Skin of body (tissue), 2 donors: ENCODE measurements around the gene DCUN1D1. TPM values are rescaled to one million over a fixed set of nuclear protein-coding genes. Genes with fewer than 3 reads are reported as not detected.
"Not testable (repeated sequence)": the region's sequence is repeated elsewhere in the genome, so short reads cannot be mapped to it uniquely, and the experiment has no call there.

Experiments
- DNase-seq: peaks from one replicate; lab custom pipeline; 2025; lab: John Stamatoyannopoulos, UW
- total RNA-seq: library from RNA; depleted of rRNA; stranded (reverse); fragments of >200 nt; gene quantifications from one replicate; pipeline ENCODE4 v1.2.3, GENCODE V29; 2014

The DCUN1D1 gene
- 36.6 TPM for total RNA-seq

DNA sequence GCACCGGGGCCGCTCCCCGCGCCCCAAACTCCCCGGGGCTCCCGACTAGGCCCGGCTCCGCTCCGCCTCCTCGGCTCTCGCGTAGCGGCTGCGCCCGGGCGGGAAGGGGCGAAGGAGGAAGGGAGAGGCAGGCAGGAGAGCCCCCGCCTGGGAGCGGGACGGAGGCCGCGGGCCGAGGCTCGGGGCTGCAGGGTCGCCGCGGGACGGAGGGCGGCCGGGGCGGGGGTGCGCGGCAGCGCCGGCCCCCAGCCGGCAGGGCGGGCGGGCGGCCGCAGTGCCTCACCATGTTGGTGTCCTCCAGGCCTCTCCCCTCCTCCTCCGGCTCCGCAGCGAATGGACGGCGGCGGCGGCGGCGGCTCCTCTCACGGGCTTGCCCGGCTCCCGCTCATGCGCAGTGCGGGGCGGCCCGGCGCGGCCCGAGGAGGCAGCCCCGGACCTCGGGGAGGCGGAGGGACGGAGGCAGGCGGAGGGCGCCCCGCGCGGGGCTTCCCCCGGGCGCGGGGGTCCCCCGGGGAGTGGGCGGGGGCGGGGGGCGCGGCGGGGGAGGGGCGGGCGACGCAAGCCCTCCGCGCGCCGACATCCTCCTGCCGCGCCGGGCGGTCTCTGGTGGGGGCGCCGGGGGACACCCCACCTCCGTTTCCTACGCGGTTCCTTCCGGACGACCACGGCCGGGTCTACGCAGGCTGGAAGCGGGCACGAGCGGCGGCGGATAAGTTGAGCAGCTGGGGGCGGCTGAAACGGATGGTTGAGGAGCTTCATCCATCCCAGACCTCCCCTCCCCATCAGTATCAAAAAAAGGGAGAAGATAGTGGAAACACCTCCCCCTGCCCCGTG, at the start of gene DCUN1D1:
DCUN1D1 (minus strand) TSS at position 335 of the 834 bp plus-strand sequence; CDS start at position 286, 49 bp downstream.
- DNase-seq = peak; percentile 52

DNA sequence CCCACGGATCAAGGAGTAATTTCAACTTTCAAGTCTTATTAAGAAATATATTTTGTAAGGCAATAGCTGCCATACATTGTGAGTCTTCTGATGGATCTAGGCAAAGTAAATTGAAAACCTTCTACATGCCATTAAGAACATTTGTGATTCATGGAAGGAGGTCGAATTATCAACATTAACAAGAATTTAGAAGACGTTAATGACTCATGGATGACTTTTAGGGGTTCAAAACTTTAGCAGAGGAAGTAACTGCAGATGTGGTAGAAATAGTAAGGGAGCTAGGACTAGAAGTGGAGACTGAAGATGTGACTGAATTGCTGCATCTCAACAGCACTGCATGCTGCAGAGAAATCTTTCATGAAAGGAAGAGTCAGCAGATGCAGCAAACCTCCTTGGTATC, 48.1 kb upstream of the DCUN1D1 start:
- DNase-seq = no peak

DNA sequence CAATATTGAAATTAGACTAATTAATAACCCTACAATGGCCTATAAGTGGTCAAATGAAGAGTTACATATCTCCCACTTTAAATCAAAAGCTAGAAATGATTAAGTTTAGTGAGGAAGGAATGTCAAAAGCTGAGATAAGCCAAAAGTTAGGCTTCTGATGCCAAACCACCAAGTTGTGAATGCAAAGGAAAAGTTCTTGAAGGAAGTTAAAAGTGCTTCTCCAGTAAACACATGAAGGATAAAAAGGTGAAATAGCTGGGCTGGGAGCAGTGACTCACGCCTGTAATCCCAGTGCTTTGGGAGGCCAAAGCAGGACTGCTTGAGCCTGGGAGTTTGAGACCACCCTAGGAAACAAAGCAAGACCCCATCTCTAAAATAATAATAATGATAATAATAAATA, 46.9 kb upstream of the DCUN1D1 start:
- no peak for DNase-seq

DNA sequence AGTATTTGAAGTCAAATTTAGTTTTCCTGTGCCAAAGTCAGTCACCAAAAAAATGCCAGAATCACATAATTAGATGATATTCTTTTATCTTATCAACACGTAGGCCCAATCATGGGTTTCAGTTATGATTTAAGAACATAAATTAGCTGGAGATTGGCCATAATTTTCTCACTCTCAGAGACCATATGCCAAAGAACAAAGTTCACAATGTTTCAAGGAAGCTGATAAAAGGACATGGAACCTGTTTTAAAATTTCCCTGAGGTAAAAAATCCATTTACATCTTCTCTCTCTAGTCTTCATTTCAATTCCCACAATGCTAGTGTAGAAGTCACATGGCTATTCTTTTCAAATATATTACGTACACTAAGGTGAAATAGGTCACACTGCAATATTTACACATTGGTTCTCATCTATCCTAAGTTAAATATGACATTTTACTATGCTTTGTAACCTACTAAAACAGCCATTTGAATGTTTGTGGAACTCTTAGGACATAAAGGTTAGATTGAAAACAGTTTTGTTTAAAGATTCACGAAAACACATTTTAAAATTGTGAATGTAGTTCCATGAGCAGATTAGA, 42.7 kb upstream of the DCUN1D1 start:
- no peak for DNase-seq

DNA sequence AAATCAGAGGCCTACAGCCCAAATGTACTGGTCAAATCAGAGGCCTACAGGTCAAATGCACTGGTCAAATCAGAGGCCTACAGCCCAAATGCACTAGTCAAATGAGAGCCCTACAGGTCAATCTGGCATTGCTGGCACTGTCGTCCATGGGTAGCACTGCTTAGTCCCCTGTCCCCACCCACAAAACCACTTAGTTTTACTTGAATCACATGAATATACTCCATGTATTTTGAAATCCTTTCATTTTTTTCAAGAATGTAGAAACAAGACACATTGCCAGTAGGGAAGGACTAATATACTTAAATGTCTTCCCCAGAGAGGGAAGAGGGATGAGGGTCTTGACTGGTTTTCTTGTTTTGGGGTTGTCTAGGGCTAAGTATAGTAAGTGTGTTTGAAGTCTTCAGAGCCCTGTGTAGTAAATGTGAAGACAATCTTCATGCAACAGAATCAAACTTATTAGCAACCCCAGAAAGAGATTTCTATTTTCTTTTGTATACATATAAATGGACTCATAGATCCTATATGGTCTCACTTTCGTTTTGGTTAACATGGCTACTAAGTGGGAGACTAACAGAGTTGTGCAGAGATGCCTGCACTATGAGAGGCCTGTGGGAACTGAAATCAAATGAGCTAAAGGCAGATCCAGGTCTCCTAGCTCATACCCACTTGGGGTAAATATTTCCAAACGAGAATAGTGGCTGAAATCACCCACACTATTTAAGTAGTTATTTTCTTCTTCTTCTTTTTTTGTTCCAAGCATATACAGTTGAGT, 38.3 kb upstream of the DCUN1D1 start:
- no peak for DNase-seq

DNA sequence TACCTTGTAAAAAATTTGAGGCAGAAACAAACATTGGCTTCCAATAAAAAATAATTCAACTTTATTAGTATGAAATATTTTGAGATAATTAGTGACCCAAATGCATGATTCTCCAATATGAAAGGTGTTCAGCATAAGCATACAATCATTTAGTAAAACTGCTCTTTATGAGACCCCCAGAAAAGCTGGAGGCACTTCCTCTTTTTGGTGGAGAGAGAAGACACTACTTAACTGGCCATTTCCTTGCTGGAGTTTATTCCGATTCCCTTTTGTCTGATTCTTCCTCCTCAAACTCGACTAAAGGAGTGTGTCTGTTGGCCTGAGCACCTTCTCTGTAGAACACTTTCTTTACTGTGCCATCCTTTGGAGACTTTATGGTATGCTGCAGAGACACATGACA, 34.8 kb upstream of the DCUN1D1 start:
- no peak for DNase-seq

DNA sequence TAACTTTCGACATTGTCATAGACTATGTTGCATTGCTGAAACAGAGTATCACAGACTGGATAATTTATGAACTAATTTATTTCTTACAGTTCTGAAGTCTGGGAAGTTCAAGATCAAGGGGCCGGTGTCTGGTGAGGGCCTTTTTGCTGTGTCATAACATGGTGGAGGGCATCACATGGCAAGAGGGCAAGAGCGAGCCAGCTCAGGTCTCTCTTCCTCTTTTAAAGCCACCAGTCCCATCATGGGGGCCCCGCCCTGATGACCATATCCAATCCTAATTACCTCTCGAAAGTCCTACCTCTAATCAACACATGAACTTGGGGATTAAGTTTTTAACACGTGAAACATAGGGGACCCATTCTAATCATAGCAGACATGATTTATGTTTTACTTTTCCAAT, 33.5 kb upstream of the DCUN1D1 start:
- DNase-seq = no peak

DNA sequence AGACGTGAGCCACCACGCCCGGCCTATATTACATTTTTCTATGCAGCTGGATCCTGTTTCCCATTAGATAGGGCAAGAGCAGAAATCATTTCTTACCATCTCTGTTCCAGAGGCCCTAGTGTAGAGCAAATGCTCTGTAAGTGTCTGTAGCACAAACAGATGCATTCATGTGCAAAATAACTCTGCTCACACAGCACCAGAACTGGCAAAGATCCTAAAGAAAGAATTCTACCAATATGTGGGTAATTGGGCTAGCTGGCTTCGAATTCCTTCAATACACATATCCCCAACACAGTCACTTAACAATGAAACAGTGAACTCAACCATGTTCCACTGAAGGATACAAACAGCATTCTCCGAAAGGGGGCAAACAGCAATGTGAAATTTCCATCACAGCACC, 32.7 kb upstream of the DCUN1D1 start:
- no peak for DNase-seq

DNA sequence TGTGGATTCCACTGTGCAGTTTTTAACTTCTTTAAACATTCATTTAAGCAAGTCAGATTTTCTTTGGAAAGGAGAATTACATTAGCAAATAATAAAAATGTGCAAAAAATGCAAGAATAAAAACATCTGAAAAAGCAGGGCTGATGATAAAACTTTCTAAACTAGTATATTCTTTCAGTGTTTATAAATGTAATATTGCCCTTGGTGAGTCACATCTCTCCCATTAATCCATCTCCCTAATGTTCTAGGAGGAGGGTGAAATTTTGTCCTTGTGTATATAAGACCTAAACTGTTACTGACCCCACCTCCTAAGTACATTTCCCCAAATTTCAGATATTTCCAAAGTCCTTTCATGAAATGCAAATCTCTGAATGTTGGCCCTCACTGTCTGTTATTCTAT, 28.5 kb upstream of the DCUN1D1 start:
- no peak for DNase-seq

DNA sequence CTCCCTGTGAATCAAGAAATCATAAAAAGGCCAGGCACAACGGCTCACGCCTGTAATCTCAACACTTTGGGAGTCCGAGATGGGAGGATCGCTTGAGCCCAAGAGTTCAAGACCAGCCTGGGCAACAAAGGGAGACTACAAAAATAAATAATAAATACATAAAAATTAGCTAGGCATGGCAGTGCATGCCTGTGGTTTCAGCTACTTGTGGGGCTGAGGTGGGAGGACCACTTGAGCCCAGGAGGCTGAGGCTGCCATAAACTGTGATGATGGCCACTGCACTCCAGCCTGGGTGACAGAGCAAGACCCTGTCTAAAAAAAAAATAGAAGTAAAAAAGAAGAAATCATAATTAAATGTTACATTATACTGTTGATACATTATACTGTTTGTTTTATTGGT, 28.0 kb upstream of the DCUN1D1 start:
- DNase-seq = no peak

DNA sequence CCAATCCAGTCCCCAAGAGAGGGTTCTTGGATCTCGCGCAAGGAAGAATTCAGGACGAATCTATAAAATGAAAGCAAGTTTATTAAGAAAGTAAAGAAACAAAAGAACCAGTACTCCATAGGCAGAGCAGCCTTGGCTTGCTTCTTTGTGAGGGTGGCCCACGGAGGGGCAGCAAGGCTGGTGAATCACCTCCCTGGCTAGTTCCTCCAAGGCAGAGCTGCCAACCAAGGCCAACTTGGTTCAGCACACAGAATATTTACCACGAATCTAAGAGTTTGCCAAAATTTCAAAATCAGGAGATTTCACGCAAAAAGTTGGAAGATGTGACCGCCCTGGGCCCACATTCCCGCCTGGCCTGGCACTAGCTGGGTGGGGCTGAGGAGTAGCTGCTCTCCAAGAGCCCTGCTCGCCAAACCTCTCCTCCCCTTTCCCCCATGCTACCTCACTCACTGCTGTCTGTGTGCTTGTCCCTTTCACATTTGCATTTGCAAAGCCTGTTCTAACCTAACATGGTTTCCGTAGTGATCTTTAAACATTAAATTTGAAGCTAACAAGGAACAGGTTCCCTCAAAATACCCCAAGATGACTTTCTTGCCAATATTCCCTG, 26.2 kb upstream of the DCUN1D1 start:
- no peak for DNase-seq

DNA sequence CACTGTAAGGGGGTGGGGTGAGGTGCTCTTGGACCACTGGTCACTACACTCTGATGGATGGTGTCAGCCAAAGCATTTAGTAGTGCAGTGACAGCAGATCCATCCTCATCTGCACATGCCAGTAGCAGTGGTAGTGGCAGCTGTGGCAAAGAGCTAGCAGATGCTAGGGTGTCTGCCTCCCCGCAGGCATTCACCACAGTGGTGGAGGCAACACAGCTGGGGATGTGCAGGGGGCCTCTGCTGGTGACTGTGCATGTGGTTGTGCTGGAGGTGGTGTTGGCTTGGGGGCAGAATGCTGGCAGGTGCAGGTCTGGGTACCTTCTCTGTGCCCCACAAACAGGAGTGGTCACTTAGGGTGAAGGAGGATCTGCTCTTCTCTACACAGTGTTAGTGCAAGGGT, 19.4 kb upstream of the DCUN1D1 start:
- DNase-seq = no peak

DNA sequence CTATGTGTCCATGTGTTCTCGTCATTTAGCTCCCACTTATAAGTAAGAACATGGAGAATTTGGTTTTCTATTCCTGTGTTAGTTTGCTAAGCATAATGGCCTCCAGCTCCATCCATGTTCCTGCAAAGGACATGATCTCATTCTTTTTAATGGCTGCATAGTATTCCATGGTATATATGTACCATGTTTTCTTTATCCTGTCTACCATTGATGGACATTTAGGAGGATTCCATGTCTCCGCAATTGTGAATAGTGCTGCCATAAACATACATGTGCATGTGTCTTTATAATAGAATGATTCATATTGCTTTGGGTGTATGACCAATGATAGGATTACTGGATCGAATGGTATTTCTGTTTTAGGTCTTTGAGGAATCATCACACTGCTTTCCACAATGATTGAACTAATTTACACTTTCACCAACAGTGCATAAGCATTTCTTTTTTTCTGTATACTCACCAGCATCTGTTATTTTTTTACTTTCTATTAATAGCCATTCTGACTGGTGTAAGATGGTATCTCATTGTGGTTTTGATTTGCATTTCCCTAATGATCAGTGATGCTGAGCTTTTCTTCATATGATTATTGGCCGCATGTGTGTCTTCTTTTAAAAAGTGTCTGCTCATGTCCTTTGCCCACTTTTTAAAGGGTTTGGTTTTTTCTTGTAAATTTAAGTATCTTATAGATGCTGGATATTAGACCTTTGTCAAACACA, 13.3 kb upstream of the DCUN1D1 start:
- not testable (repeated sequence) for DNase-seq

DNA sequence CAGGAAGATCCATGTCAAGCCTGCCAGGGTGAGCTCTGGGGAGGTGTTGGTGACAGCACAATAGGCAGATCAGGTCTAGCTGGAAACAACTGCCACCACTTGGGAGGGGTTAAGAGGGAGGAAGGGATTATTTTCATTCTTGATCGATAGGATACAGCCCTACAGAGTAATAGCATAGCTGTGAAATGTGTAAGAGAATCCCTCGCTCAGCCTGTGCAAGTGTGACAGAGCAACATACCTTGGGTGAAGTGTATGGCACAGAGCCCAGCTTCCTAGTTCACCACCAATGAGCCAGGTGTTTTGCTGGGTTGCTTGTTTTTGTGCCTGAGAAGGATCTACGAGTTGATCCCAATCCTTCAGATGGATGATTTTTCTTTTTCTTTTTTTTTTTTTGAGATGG, 9.2 kb upstream of the DCUN1D1 start:
- DNase-seq = no peak

DNA sequence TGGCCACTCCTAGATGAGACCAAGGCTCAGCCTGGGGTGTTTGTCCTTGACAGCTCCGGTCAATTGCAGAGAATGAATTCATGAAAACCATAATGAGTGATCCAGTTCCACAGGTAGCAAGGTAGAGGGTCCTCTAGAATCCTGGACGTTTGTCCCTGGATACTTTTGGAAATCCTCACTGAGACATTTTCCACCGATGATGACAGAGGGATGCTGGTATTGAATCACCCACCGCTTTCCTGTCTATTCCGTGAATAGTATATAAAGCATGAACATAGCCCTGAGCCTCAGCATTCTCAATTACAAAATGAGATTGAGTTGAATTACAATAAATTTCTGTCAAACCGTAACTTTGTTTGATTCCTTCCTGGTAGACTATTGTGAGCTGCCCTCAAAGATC, 5.7 kb upstream of the DCUN1D1 start:
- no peak for DNase-seq

DNA sequence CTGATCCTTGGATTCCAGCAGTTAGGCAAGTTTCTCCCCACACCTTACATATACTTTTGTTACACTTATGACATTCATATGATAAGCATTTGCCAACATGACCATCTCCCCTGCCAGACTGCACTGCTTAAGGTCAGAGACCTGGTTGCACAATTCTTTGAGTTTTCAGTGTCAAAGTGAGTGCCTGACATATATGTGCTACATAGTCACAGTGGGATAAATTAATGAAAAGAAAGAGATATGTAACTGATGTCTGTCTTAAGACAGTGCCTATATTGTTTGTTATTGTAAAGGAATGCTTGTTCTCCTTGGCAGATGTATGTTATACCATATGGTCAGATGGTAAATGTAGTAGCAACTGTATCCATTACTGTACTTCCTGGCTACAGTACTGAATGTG, 3.5 kb upstream of the DCUN1D1 start:
- DNase-seq = no peak

DNA sequence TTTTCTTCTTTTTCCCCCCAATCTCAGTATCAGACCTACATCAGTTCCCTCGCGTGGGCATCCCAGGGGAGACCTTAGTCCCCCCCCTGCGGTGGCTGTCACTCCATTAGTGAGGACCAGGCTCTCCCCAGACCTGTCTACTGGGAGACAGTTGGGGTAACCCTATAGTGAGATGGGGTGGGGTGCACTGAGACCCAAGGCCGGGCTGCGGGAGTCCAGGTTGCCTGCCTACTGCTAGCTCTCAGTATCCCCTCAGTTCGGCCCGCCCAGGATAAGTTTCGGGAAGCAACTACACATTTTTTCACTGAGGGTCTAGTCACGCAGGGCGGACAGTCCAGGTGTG, 671 bp upstream of the DCUN1D1 start:
- no peak for DNase-seq

DNA sequence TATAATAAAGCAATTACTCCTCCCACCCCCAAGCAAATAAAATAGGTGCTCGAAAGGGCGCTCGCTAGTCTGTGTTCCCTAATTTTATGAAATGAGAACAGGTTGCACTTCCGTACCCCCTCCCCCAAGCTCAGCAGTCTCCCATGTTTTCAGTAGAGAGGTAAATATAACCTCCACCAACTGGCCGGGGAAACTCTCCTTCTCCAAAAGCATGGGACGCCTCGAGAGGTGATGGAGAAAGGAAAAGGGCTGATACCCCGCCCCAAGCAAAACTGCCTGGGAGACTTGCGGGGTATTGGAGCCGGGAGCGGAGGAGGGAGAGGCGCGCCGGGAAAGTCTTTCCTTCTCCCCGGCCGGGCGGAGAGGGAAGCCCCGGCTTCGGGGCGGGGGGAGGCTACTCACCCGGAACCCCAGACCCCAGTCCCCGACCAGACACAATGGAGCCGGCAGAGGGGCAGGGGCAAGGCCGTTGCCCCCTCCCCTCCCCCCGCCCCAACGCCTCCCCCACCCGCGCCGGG, 605 bp downstream of the DCUN1D1 start:
- no peak for DNase-seq

DNA sequence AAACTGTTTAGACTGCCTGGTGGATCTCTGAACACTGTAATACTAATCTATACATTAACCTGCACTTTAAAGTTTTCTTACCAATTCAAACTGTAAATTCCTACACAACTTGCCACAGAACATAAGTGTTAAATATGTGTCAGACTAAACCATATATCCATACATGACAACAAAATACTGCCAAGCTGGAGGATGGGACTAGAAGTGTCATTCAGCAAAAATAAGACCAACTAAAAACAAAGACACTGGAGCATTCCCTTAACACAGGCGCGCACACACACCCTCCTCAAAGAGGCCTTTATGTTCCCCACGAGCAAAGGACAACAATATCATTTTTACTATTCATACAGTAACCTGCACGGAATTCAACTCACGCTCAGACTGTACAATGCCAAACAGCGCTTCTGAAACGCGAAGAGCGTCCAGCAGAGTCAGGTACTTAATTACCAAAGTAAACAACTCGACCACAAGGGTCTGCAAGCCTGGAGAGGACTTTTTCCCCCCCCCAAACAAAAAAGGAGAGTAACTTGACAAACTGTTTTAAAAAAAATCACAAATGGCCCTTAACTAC, 1.1 kb downstream of the DCUN1D1 start:
- DNase-seq = no peak

DNA sequence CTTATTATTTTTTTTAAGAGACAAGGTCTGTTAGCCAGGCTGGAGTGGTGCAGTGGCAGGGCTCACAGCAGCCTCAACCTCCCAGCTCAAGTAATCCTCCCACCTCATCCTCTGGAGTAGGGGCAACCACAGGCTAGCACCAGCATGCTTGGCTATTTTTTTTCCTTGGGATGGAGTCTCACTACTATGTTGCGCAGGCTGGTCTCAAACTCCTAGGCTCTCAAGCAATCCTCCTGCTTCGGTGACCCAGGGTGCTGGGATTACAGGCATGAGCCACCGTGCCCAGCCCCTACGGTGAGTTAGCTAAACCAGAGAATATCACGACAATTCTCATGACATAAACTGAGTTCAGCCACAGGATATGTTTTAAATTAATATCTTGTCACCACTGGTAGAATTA, 2.0 kb downstream of the DCUN1D1 start:
- no peak for DNase-seq

DNA sequence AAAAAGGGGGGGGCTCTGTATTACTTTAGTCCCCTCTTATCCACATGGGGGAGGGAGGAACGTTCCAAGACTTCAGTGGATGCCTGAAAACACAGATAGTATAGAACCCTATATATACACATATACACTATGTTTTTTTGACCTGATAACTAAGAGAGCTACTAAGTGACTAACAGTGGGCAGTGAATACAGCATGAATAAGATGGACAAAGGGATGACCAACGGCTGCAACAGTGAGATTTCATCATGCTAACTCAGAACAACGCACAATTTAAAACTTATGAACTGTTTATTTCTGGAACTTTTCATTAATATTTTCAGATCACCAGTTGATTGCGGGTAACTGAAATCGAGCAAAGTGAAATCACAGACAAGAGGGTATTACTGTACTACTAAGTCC, 7.3 kb downstream of the DCUN1D1 start:
- DNase-seq = no peak
